Measurements from ENCODE around the gene CCDC171. TPM values are rescaled to one million over a fixed set of nuclear protein-coding genes. Genes with fewer than 3 reads are reported as not detected.

CCDC171 gene
- total RNA-seq, 1 donor from 2014 or later = 2.9 TPM

GRCh38 chr9:15717290-15717967, 164.6 kb downstream of the CCDC171 start:
- Histone ChIP-seq H3K4me3 (no peak overlapping the region), H3K27me3 (ENCODE audit: low read depth) (no peaks in the 10 kb centered on the region), H3K4me1 (no peaks in the 10 kb centered on the region), H3K36me3 (no peaks in the 10 kb centered on the region), H3K27ac (no peak overlapping the region), H3K9me3 (no peaks in the 10 kb centered on the region)
- TF ChIP-seq CTCF (IDR thresholded peaks at IDR 0.05) = no peak
- ATAC-seq (no peak), DNase-seq (no peak)
- intact Hi-C loops (cut with DNase I) = no loop called here

- no peak for TF ChIP-seq CTCF (IDR thresholded peaks at IDR 0.05)
- H3K36me3 ChIP-seq = no peaks in the 10 kb centered on the region
- no peak overlapping the region for H3K27ac ChIP-seq
- DNase-seq = no peak
- intact Hi-C loops (cut with DNase I) = no loop called here
- no peaks in the 10 kb centered on the region for H3K4me1 ChIP-seq
- no peak for ATAC-seq
- H3K4me3 ChIP-seq = no peak overlapping the region
- H3K9me3 ChIP-seq = no peaks in the 10 kb centered on the region
- no peaks in the 10 kb centered on the region for H3K27me3 ChIP-seq (ENCODE audit: low read depth)
Observed at GRCh38 chr9:15718423-15718822, 165.6 kb downstream of the CCDC171 start.

GRCh38 chr9:15720861-15721260, 168.0 kb downstream of the CCDC171 start:
- Histone ChIP-seq H3K36me3 (no peaks in the 10 kb centered on the region), H3K4me1 (no peaks in the 10 kb centered on the region), H3K27me3 (ENCODE audit: low read depth) (no peaks in the 10 kb centered on the region), H3K4me3 (no peak overlapping the region), H3K27ac (no peak overlapping the region), H3K9me3 (no peaks in the 10 kb centered on the region)
- intact Hi-C loops (cut with DNase I) = no loop called here
- ATAC-seq (no peak), DNase-seq (no peak)
- TF ChIP-seq CTCF (IDR thresholded peaks at IDR 0.05) = no peak

GRCh38 chr9:15722888-15723287, 170.0 kb downstream of the CCDC171 start:
- intact Hi-C loops (cut with DNase I) = no loop called here
- no peaks in the 10 kb centered on the region for H3K4me1 ChIP-seq
- no peaks in the 10 kb centered on the region for H3K36me3 ChIP-seq
- no peak for TF ChIP-seq CTCF (IDR thresholded peaks at IDR 0.05)
- ATAC-seq = no peak
- H3K27ac ChIP-seq = no peak overlapping the region
- H3K4me3 ChIP-seq = no peak overlapping the region
- DNase-seq = no peak
- no peaks in the 10 kb centered on the region for H3K9me3 ChIP-seq
- no peaks in the 10 kb centered on the region for H3K27me3 ChIP-seq (ENCODE audit: low read depth)

GRCh38 chr9:15724016-15724415, 171.2 kb downstream of the CCDC171 start:
- H3K9me3 ChIP-seq = no peaks in the 10 kb centered on the region
- no peaks in the 10 kb centered on the region for H3K27me3 ChIP-seq (ENCODE audit: low read depth)
- no peak overlapping the region for H3K27ac ChIP-seq
- H3K4me3 ChIP-seq = no peak overlapping the region
- intact Hi-C loops (cut with DNase I) = no loop called here
- DNase-seq (no peak), ATAC-seq (no peak)
- H3K4me1 ChIP-seq = no peaks in the 10 kb centered on the region
- no peaks in the 10 kb centered on the region for H3K36me3 ChIP-seq
- no peak for TF ChIP-seq CTCF (IDR thresholded peaks at IDR 0.05)
